ENCODE measurements around the gene ARID1A.

DNA sequence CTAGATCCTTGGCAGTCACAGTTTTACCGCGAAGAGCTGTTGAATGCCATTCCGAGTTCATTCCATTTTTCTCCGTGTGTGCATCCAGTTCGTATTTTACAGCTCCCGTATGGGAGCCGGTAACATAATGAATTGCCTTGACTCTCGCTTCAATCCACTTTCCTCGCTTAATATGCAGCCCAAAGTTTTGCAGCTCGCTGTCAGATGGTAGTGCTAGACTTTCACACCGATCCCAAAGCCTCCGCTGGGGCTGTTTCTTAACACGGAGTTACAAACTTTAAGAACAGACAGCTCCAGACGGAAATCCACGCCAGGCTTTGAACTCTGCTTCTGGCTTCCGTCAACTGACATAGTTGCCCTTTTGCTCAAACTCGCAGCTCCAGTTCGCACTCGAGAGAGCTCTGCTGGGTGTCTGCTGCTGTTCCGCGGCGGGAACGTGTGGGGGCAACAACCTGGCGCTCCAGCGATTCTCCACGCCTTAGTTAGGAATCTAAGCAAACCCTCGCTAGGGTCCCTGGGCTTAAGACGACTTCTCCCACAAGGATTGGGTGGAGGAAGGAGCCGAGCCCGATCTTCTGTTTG lies 3.5 kb upstream of the ARID1A start:
- TF ChIP-seq, protein P1, sequence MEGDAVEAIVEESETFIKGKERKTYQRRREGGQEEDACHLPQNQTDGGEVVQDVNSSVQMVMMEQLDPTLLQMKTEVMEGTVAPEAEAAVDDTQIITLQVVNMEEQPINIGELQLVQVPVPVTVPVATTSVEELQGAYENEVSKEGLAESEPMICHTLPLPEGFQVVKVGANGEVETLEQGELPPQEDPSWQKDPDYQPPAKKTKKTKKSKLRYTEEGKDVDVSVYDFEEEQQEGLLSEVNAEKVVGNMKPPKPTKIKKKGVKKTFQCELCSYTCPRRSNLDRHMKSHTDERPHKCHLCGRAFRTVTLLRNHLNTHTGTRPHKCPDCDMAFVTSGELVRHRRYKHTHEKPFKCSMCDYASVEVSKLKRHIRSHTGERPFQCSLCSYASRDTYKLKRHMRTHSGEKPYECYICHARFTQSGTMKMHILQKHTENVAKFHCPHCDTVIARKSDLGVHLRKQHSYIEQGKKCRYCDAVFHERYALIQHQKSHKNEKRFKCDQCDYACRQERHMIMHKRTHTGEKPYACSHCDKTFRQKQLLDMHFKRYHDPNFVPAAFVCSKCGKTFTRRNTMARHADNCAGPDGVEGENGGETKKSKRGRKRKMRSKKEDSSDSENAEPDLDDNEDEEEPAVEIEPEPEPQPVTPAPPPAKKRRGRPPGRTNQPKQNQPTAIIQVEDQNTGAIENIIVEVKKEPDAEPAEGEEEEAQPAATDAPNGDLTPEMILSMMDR (IDR thresholded peaks at IDR 0.05), result no peak
- TF ChIP-seq POLR2A (IDR thresholded peaks at IDR 0.05), result peak; percentile 72 to 78
- TF ChIP-seq POLR2AphosphoS5 (IDR thresholded peaks at IDR 0.05), result peak; percentile 85 to 95 (median 91)
- peak in 1 of 4 donors; percentile 12 for TF ChIP-seq EP300 (IDR thresholded peaks at IDR 0.05)

Data from sigmoid colon (tissue), 4 donors.